Subcutaneous abdominal adipose tissue (tissue), 5 donors: ENCODE results near the gene CRACDL.

ENCODE experiments used
- H3K27ac ChIP-seq: one replicate; pipeline ENCODE4 v1.7.0; 2013; ENCODE audit warnings: low read depth, mild to moderate bottlenecking, inconsistent platforms, low read length, moderate library complexity
- H3K27me3 ChIP-seq, 5 donors: one replicate each; pipeline ENCODE4 v1.7.0; 2013; ENCODE audit warnings: low read length in 5 of 5, inconsistent platforms in 1 of 5; ENCODE audit not compliant: control insufficient read depth in 5 of 5, insufficient read depth in 4 of 5
- H3K36me3 ChIP-seq, 5 donors: one replicate each; pipeline ENCODE4 v1.7.0; 2013; ENCODE audit warnings: low read length in 5 of 5; ENCODE audit not compliant: control insufficient read depth in 5 of 5, insufficient read depth in 5 of 5
- H3K4me1 ChIP-seq, 5 donors: one replicate each; pipeline ENCODE4 v1.7.0; 2013; ENCODE audit warnings: low read length in 5 of 5, mild to moderate bottlenecking in 3 of 5, moderate library complexity in 1 of 5; ENCODE audit not compliant: control insufficient read depth in 5 of 5, insufficient read depth in 5 of 5
- H3K4me3 ChIP-seq, 5 donors: one replicate each; pipeline ENCODE4 v1.7.0; 2013; ENCODE audit warnings: low read length in 5 of 5, low read depth in 1 of 5
- H3K9ac ChIP-seq, 5 donors: one replicate each; pipeline ENCODE4 v1.7.0; 2013; ENCODE audit warnings: low read length in 5 of 5, mild to moderate bottlenecking in 4 of 5, moderate library complexity in 3 of 5
- H3K9me3 ChIP-seq, 5 donors: one replicate each; pipeline ENCODE4 v1.7.0; 2013; ENCODE audit warnings: low read length in 5 of 5; ENCODE audit not compliant: control insufficient read depth in 5 of 5
- donor health status: healthy.
- donor health status: healthy.
- donor health status: healthy.
- donor health status: healthy.
- donor health status: healthy.

CRACDL gene

DNA sequence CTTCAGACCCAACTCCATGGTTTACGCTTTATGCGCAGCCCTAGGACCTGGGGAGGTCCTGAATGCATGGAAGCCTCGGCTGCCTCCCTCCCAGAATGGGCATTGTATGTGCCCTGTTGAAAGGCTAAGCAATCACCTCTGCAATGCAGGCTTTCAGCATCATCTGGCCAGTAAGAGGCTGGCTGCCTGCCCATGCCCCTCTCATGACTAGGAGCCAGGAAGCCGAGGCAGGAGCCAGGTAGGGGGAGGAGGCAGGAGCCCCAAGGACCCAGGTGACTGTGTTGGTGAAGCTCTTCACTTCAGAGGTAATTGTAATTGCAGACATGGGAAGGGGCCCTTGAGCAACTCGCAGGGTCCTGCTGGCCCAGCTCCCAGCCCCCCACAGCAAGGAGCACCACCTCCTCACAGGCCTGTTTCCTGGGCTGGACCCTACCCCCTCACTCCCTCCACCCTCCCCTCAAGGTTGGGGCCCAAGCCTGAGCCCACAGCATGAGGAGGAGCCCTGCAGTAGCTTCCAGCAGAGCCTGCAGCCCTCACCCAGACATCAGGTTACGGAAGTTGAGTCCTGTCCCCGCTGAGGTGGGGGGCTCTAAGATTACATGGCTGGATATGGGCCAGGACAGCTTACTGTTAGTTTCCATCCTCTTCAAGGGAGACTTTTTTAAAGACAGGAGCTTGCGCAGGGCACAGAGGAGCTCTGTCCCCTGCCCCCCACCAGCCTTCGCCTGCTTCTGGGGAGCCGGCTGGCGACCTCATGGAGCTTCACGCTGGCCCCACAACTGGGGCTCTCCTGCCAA lies 21.9 kb downstream of the CRACDL start:
- Histone ChIP-seq H3K27me3 (peaks cover 23 to 32% (median 28%) of the 10 kb centered on the region in 5 donors), H3K27ac (no peak overlapping the region), H3K4me3 (no peak overlapping the region), H3K9ac (no peak overlapping the region), H3K4me1 (peaks cover 0 to 10% (median 9%) of the 10 kb centered on the region in 5 donors), H3K36me3 (no peaks in the 10 kb centered on the region), H3K9me3 (no peaks in the 10 kb centered on the region)

DNA sequence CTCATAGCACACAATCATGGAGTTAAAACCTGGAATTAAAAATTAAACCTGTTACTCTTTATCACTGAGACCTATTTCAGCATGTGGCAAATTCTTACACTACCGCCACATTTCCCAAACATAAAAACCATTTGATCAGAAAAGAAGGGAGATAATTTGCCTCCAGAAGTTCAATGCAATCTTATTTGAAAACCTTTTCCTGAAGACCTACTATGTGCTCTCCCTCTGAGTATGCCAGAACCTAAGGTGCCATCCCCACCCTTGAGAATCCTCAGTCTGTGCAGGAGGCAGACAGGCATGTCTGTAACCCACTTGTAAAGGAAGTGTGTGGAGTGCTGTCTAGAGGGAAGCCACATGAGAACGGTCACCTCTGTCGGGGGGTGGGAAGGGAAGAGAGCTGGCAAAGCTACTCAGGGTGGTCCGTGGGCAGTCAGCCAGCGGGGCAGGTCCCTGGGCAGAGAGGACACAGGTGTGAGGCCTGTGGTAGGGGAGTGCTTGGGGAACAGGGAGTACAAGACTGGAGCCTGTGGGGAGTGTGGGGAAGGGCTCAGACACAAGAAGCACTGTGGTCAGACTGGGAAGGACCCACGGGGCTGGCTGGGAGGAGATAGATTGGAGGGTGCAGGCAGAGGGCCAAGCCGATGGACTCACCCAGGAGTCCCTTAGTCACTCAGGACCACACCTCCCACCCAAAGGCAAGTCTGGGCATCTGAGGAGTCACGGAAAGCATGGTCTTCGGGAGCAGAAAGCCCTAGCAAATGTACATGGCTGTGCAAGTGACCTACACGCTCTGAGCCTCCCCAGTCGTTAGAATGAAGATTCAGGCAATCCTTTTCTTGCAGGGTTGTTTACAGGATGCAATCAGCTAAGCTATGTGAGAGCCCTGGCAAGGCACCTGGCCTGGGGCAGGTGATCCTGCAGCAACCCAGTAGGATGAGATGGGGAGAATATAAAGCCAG lies 22.8 kb downstream of the CRACDL start:
- H3K27ac ChIP-seq = no peak overlapping the region
- peaks cover 24 to 33% (median 31%) of the 10 kb centered on the region in 5 donors for H3K27me3 ChIP-seq
- H3K9ac ChIP-seq = no peak overlapping the region
- H3K36me3 ChIP-seq = no peaks in the 10 kb centered on the region
- peaks cover 0 to 16% (median 13%) of the 10 kb centered on the region in 5 donors for H3K4me1 ChIP-seq
- H3K9me3 ChIP-seq = no peaks in the 10 kb centered on the region
- no peak overlapping the region for H3K4me3 ChIP-seq

DNA sequence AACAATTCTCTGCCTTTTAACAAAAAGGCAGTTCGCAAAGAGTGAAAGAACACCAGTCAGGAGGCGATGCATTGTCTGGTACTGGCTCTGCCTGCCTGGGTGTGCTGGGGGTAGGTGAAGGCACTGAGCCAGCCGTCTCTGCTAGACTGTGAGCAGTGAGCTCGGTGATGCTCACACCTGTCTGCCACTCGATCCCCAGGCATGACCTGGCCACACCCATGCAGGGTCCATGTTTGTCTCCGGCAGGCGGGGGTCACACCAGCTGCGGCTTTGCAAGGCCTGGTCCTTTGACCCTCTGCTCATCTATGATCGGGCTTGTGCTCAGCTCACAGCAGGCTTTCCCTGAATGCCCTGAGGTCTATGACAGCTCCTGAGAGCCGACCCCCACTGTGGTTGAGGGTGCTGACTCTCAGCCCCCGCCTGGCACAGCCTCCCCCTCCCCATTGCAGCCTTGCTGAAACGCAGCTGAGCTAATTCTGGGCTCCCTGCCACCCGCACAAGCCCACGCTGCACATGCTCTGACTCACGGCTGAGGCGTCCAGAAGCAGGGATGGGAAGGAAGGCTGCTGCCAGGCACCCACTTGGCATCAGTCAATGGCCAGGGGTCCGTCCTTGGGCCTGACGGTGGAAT lies 23.7 kb downstream of the CRACDL start:
- H3K4me1 ChIP-seq = peaks cover 0 to 16% (median 13%) of the 10 kb centered on the region in 5 donors
- no peak overlapping the region for H3K27ac ChIP-seq

DNA sequence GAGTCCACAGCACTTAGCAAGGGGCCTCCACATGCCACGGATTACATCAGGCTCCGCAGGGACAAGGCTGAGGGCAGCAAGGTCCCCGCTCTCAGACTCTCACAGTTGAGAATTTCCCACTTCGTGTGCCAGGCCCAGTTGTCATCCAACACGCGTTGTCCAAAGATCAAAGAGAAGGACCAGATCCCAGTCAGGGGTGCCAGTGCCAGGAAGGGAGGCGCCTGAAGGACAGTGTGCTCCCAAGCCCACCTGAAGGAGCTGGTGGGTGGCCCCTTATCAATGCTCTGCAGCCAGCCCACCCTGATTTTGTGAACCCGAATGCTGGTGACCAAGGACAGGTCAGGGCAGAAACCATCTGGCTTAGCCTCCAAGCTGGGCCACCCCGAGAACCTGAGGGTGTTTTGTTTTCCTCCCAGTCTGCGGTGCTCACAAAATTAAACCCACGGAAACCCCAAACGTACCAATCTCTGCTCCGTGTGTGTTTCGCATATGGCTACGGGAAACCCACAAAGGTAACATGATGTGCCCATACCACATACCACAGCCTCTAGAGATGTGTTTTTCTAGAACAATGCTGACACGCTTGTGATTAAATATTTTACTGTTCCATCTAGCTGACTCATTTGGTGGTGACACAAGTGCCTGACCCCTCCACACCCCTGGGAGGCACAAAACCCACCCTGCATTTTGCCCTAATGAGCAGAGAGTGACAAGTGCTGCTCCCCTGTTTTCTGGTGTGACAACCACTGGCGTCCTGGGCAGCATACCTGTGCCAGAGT lies 24.5 kb downstream of the CRACDL start:
- Histone ChIP-seq H3K27ac (no peak overlapping the region), H3K4me1 (peaks cover 0 to 16% (median 13%) of the 10 kb centered on the region in 5 donors), H3K4me3 (no peak overlapping the region), H3K9me3 (no peaks in the 10 kb centered on the region), H3K36me3 (no peaks in the 10 kb centered on the region), H3K27me3 (peaks cover 33 to 37% (median 35%) of the 10 kb centered on the region in 5 donors), H3K9ac (no peak overlapping the region)

More for the DNA sequence above, 23.7 kb downstream of the CRACDL start:
- Histone ChIP-seq H3K36me3 (no peaks in the 10 kb centered on the region), H3K9ac (no peak overlapping the region), H3K4me3 (no peak overlapping the region), H3K9me3 (no peaks in the 10 kb centered on the region), H3K27me3 (peaks cover 33 to 37% (median 33%) of the 10 kb centered on the region in 5 donors)

DNA sequence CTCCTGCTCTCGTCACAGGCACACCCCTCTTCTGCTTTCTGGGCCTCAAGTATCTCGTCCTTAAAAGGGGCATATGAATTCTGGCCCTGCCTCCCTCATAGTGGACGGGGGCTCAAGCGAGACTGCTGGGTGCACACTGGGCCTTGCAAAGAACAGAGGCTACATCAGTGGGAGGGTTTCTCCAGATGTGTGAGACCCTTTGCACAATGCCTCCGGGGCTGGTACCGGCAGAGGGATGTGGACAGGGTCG lies 25.0 kb downstream of the CRACDL start:
- Histone ChIP-seq H3K9me3 (no peaks in the 10 kb centered on the region), H3K27ac (no peak overlapping the region), H3K36me3 (no peaks in the 10 kb centered on the region), H3K4me3 (no peak overlapping the region), H3K27me3 (peaks cover 33 to 38% (median 35%) of the 10 kb centered on the region in 5 donors), H3K9ac (no peak overlapping the region), H3K4me1 (peaks cover 0 to 16% (median 13%) of the 10 kb centered on the region in 5 donors)

DNA sequence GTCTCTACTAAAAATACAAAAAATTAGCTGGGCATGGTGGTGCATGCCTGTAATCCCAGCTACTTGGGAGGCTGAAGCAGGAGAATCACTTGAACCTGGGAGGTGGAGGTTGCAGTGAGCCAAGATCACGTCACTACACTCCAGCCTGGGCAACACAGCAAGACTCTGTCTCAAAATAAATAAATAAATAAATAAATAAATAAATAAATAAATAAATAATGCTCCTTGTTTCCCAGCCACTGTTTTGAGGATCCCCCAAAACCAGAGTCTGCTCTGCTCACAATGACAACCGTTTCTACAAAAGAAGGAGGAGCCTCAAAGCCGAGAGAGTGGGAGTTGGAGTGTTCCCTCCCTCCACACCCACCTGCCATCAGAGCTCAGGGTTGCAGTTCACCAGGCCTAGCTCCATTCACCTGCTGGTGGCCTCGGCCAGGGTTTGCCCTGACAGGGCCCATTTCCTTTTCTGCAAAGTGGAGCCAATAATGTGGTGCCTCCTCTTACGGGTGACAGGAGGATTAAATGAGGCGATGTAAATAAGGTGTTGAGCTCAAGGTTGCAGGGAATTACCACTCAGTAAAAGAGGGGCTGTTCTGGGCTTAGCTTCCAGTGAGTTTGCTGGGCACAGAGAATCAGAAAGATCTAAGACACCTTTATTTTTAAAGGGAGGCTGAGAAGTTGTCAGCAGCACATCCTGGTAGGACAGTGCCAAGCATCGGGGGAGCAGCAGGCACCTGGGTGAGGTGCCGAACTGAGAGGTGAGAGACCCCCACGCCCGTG lies 25.5 kb downstream of the CRACDL start:
- H3K9me3 ChIP-seq = no peaks in the 10 kb centered on the region
- H3K36me3 ChIP-seq = no peaks in the 10 kb centered on the region
- no peak overlapping the region for H3K9ac ChIP-seq
- H3K27me3 ChIP-seq = peaks cover 33 to 38% (median 35%) of the 10 kb centered on the region in 5 donors
- no peak overlapping the region for H3K27ac ChIP-seq
- H3K4me3 ChIP-seq = no peak overlapping the region
- H3K4me1 ChIP-seq = peaks cover 0 to 16% (median 13%) of the 10 kb centered on the region in 5 donors

DNA sequence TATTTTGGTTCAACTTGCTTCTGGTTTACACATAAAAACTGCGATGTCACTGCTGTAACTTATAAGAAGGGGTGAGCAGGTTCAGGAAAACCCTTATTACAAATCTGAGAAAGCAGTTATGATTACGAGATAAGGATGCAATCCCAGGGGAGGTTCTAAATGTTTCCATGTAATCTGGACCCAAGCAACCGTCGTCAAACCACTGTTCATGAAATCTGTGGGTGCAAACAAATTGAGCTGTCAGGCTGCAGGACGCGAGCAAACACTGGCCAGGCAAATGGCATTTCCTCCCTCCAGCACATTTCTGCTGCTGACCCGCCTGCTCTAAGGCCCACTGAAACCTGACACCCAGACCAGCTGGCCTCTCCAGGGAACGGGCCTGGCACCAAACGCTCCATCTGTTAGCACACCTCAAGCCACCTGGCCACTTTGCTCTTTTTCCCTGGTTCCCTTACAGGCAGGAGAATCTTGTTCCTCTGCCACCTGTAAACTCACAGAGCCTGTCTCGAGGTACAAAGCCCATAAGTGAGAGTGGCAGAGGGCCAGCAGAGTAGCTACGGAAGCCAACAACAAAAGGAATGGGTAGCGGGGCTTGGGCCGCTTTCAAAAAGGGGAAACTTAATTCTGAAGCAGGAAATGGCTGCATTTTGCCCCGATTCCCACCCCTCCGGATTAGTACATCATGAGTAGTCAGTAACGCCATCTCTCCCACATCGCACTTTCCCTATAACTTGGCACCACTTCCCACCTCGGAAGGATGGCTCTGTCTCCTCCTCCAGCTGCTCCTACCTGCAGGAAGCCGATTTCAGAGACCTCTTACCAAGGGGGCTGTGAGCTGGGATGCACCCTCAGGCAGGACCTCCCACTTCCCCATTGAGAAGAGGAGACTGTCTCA lies 26.5 kb downstream of the CRACDL start:
- Histone ChIP-seq H3K9ac (peak overlapping the region in 2 of 5 donors; percentile 45 to 53), H3K4me3 (peak overlapping the region in 3 of 5 donors; percentile 19 to 35 (median 26)), H3K27ac (no peak overlapping the region)

DNA sequence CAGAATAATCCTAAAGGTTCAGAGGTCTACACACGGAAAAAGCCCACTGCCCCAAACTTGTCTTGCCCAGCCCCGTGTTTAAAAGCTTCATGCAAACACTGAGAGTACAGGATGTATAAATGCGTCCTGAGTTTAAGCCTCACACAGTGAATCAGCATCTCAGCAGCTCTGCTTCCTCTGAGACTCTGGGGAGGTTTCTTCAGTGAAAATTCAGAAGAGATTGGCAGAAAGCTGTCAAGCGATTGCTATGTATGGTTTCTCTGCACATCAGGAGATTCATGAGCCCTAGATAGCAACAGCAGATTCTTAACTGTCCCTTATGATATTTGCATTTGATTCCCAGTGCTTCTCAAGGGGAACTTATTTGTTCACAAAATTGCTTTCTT lies 27.1 kb downstream of the CRACDL start:
- Histone ChIP-seq H3K27me3 (peaks cover 25 to 34% (median 30%) of the 10 kb centered on the region in 5 donors), H3K27ac (no peak overlapping the region), H3K4me1 (peaks cover 0 to 16% (median 13%) of the 10 kb centered on the region in 5 donors)

More for the DNA sequence above, 26.5 kb downstream of the CRACDL start:
- Histone ChIP-seq H3K4me1 (peaks cover 0 to 16% (median 13%) of the 10 kb centered on the region in 5 donors), H3K36me3 (no peaks in the 10 kb centered on the region), H3K9me3 (no peaks in the 10 kb centered on the region), H3K27me3 (peaks cover 30 to 35% (median 33%) of the 10 kb centered on the region in 5 donors)

More for the DNA sequence above, 27.1 kb downstream of the CRACDL start:
- H3K9me3 ChIP-seq = no peaks in the 10 kb centered on the region
- no peak overlapping the region for H3K9ac ChIP-seq
- H3K36me3 ChIP-seq = no peaks in the 10 kb centered on the region
- H3K4me3 ChIP-seq = no peak overlapping the region
